NCI-H2081 (cell line): Measurements from ENCODE around the gene ZNF582.

Experiments
- DNase-seq, 2 experiments: peaks; one replicate each; lab custom pipeline; 2025; lab: John Stamatoyannopoulos, UW

The ZNF582 gene

GRCh38 chr19:56393119-56394012 is at the start of gene ZNF582:
Gene ZNF582 (minus strand): TSS chr19:56393534. CDS start chr19:56391752, 1,782 bp downstream.
- peak; percentile 93 to 96 for DNase-seq

- no peak for DNase-seq
Observed at GRCh38 chr19:56441206-56441792, 48.0 kb upstream of the ZNF582 start.

- DNase-seq, result no peak
Observed at GRCh38 chr19:56423985-56424353, 30.6 kb upstream of the ZNF582 start.

GRCh38 chr19:56423276-56423984 is 30.1 kb upstream of the ZNF582 start:
- DNase-seq, result no peak

- no peak for DNase-seq
Observed at GRCh38 chr19:56405062-56405461, 11.7 kb upstream of the ZNF582 start.

- peak in 1 of 2 experiments; percentile 17 for DNase-seq
Observed at GRCh38 chr19:56404705-56405056, 11.3 kb upstream of the ZNF582 start.

GRCh38 chr19:56403764-56404704 is 10.7 kb upstream of the ZNF582 start, which contains the start of gene ZNF583:
Gene ZNF583 (plus strand): TSS chr19:56404332. CDS start chr19:56407115, 2,783 bp downstream.
- DNase-seq, result peak; percentile 86 to 92

- no peak for DNase-seq
Observed at GRCh38 chr19:56403261-56403660, 9.9 kb upstream of the ZNF582 start.

- no peak for DNase-seq
Observed at GRCh38 chr19:56400485-56400884, 7.2 kb upstream of the ZNF582 start.

- DNase-seq, result no peak
Observed at GRCh38 chr19:56398809-56399208, 5.5 kb upstream of the ZNF582 start.

- no peak for DNase-seq
Observed at GRCh38 chr19:56383826-56384605, 9.3 kb downstream of the ZNF582 start.

GRCh38 chr19:56377105-56377924 is 16.0 kb downstream of the ZNF582 start:
- DNase-seq, result no peak

GRCh38 chr19:56372281-56372680 is 21.1 kb downstream of the ZNF582 start:
- no peak for DNase-seq

- DNase-seq, result no peak
Observed at GRCh38 chr19:56369886-56370676, 23.3 kb downstream of the ZNF582 start.

GRCh38 chr19:56367829-56368711 is 25.3 kb downstream of the ZNF582 start:
- peak; percentile 93 to 94 for DNase-seq

GRCh38 chr19:56360841-56361240 is 32.5 kb downstream of the ZNF582 start:
- DNase-seq, result no peak

GRCh38 chr19:56356944-56357343 is 36.4 kb downstream of the ZNF582 start:
- no peak for DNase-seq

GRCh38 chr19:56355517-56355916 is 37.8 kb downstream of the ZNF582 start:
- no peak for DNase-seq
